ENCODE data around the gene BICD2.

- no peak for TF ChIP-seq CTCF (IDR thresholded peaks at IDR 0.05)
- no peak for TF ChIP-seq EP300 (IDR thresholded peaks at IDR 0.05)
Observed at GRCh38 chr9:92769990-92770359, 5.3 kb upstream of the BICD2 start.

Measured in upper lobe of left lung (tissue), 4 donors.